ENCODE measurements around the gene FAM210B.
A peak's percentile ranks its signal among the peaks of the same experiment; 100 is the strongest.
"Not testable (repeated sequence)": the region's sequence is repeated elsewhere in the genome, so short reads cannot be mapped to it uniquely, and the experiment has no call there.

The FAM210B gene

DNA sequence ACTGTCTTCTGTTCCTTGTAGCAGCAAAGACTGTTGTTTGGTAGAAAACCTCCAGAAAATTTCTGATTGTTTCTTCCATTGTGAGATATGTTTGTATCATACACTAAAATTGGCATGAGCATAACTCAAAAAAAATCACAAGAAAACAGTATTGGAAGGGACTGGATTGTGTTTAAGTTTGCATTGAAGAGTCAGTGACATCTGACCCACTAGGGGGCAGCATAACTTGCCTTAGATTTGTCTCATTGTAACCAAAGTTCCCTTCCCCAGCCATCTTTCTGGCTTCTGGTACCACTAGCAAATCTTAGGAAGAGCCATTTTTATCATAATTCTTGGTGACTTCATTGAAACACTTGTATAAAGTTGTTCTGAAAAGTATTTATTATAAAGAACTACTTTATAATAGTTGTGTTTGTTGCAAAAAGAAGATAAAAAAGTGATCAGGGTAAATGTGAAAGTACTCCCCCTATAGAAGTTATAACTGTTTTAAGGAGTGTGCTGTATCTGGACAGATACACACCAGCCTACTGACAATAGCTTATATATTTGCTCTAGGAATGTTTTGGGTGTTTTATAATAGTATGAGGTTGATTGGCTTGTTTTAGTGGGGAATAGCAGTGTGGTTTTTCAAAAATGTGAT, 41.3 kb downstream of the FAM210B start:
- peaks cover 52 to 78% (median 67%) of the 10 kb centered on the region in 5 donors for H3K36me3 ChIP-seq (ENCODE audit: control insufficient read depth in 5 of 5, insufficient read depth in 5 of 5, low read length in 5 of 5)

DNA sequence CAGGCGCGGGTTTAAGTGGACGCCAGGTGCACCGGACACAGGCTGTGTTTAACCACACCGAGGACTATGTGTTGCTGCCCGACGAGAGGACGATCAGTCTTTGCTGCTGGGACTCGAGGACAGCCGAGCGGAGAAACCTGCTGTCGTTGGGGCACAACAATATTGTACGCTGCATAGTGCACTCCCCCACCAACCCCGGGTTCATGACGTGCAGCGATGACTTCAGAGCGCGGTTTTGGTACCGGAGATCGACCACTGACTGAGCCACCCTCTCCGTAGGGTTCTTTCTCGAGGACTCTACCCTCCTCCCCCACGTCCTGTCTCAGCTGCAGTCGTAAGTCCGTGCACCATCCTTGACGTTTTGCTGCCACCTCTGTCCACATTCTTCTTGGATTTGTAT, 44.7 kb downstream of the FAM210B start:
- no peak overlapping the region for H3K4me3 ChIP-seq (ENCODE audit: low read depth in 1 of 5, low read length in 5 of 5)
- H3K9ac ChIP-seq (ENCODE audit: low read length in 5 of 5) = no peak overlapping the region
- H3K4me1 ChIP-seq (ENCODE audit: control insufficient read depth in 5 of 5, insufficient read depth in 5 of 5, low read length in 5 of 5) = peaks cover 0 to 7% (median 2%) of the 10 kb centered on the region in 5 donors
- H3K36me3 ChIP-seq (ENCODE audit: control insufficient read depth in 5 of 5, insufficient read depth in 5 of 5, low read length in 5 of 5) = peaks cover 44 to 72% (median 52%) of the 10 kb centered on the region in 5 donors
- H3K9me3 ChIP-seq (ENCODE audit: control insufficient read depth in 5 of 5, low read length in 5 of 5) = no peaks in the 10 kb centered on the region
- H3K27ac ChIP-seq (ENCODE audit: low read depth, low read length) = no peak overlapping the region
- no peaks in the 10 kb centered on the region for H3K27me3 ChIP-seq (ENCODE audit: control insufficient read depth in 5 of 5, insufficient read depth in 4 of 5, low read length in 5 of 5)

More for the DNA sequence above, 41.3 kb downstream of the FAM210B start:
- Histone ChIP-seq H3K9ac (ENCODE audit: low read length in 5 of 5) (no peak overlapping the region), H3K27me3 (ENCODE audit: control insufficient read depth in 5 of 5, insufficient read depth in 4 of 5, low read length in 5 of 5) (no peaks in the 10 kb centered on the region), H3K9me3 (ENCODE audit: control insufficient read depth in 5 of 5, low read length in 5 of 5) (no peaks in the 10 kb centered on the region), H3K4me1 (ENCODE audit: control insufficient read depth in 5 of 5, insufficient read depth in 5 of 5, low read length in 5 of 5) (peaks cover 0 to 4% (median 0%) of the 10 kb centered on the region in 5 donors), H3K4me3 (ENCODE audit: low read depth in 1 of 5, low read length in 5 of 5) (no peak overlapping the region), H3K27ac (ENCODE audit: low read depth, low read length) (no peak overlapping the region)

DNA sequence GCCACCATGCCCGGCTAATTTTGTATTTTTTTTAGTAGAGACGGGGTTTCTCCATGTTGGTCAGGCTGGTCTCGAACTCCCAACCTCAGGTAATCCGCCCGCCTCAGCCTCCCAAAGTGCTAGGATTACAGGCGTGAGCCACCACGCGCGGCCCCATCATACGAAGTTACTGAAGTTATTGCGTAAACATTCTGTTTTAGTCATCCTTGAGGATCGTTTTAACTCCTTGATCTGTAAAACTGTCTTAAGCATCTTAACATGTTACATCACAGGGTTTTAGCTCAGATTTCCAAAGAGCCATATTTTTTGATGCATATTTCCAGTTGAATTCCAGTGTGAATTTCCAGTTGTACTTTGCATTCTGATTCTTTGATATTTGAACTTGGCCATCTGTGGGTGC, 46.6 kb downstream of the FAM210B start:
- peaks cover 29 to 57% (median 41%) of the 10 kb centered on the region in 5 donors for H3K36me3 ChIP-seq (ENCODE audit: control insufficient read depth in 5 of 5, insufficient read depth in 5 of 5, low read length in 5 of 5)
- H3K27me3 ChIP-seq (ENCODE audit: control insufficient read depth in 5 of 5, insufficient read depth in 4 of 5, low read length in 5 of 5); H3K9me3 ChIP-seq (ENCODE audit: control insufficient read depth in 5 of 5, low read length in 5 of 5); H3K27ac ChIP-seq (ENCODE audit: low read depth, low read length); H3K9ac ChIP-seq (ENCODE audit: low read length in 5 of 5); H3K4me3 ChIP-seq (ENCODE audit: low read depth in 1 of 5, low read length in 5 of 5): not testable (repeated sequence)
- H3K4me1 ChIP-seq (ENCODE audit: control insufficient read depth in 5 of 5, insufficient read depth in 5 of 5, low read length in 5 of 5) = peaks cover 0 to 12% (median 5%) of the 10 kb centered on the region in 5 donors

DNA sequence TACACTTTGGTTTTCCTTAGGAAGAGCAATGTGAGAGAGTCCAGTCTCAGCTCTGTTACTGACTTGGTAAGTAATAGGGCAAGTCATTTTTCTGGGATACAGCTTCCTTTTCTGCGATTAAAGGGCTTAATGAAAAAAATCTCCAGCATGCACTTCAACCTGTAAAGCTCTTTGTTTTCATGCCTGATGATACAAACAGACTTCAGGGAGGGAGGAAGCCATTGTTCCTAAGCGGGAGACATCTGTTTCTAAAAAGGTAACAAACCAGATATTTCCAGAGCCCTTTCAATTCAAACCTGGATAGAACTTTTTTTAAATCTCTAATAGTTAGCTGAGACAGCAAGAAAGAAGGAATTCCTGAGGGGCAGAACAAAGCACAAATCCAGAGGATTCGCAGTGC, 48.1 kb downstream of the FAM210B start:
- Histone ChIP-seq H3K9me3 (ENCODE audit: control insufficient read depth in 5 of 5, low read length in 5 of 5) (no peaks in the 10 kb centered on the region), H3K27me3 (ENCODE audit: control insufficient read depth in 5 of 5, insufficient read depth in 4 of 5, low read length in 5 of 5) (no peaks in the 10 kb centered on the region), H3K4me1 (ENCODE audit: control insufficient read depth in 5 of 5, insufficient read depth in 5 of 5, low read length in 5 of 5) (peaks cover 5 to 23% (median 11%) of the 10 kb centered on the region in 5 donors), H3K9ac (ENCODE audit: low read length in 5 of 5) (no peak overlapping the region), H3K27ac (ENCODE audit: low read depth, low read length) (no peak overlapping the region), H3K36me3 (ENCODE audit: control insufficient read depth in 5 of 5, insufficient read depth in 5 of 5, low read length in 5 of 5) (peaks cover 23 to 49% (median 34%) of the 10 kb centered on the region in 5 donors), H3K4me3 (ENCODE audit: low read depth in 1 of 5, low read length in 5 of 5) (no peak overlapping the region)

DNA sequence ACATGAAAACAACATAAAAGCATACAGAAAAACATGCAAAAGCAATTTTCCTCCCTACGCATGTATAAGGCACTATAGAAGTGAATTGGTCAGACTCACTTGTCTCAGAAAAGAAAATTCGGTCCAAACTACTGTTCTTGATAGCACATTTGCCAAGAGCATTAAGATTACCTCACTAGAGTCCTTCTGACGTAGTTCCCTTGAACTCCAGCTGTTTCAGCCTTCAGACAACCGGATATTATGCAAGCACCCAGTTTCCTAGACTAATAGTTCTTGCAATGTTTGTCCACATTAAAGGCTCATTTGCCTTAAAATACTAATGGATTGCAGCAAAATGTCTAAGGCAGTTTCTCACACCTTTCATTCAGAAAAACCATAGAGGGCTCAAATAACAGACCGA, 50.7 kb downstream of the FAM210B start:
- Histone ChIP-seq H3K36me3 (ENCODE audit: control insufficient read depth in 5 of 5, insufficient read depth in 5 of 5, low read length in 5 of 5) (peaks cover 15 to 31% (median 18%) of the 10 kb centered on the region in 5 donors), H3K4me3 (ENCODE audit: low read depth in 1 of 5, low read length in 5 of 5) (no peak overlapping the region), H3K9ac (ENCODE audit: low read length in 5 of 5) (no peak overlapping the region), H3K27me3 (ENCODE audit: control insufficient read depth in 5 of 5, insufficient read depth in 4 of 5, low read length in 5 of 5) (no peaks in the 10 kb centered on the region), H3K4me1 (ENCODE audit: control insufficient read depth in 5 of 5, insufficient read depth in 5 of 5, low read length in 5 of 5) (peaks cover 10 to 32% (median 21%) of the 10 kb centered on the region in 5 donors), H3K27ac (ENCODE audit: low read depth, low read length) (no peak overlapping the region), H3K9me3 (ENCODE audit: control insufficient read depth in 5 of 5, low read length in 5 of 5) (no peaks in the 10 kb centered on the region)

DNA sequence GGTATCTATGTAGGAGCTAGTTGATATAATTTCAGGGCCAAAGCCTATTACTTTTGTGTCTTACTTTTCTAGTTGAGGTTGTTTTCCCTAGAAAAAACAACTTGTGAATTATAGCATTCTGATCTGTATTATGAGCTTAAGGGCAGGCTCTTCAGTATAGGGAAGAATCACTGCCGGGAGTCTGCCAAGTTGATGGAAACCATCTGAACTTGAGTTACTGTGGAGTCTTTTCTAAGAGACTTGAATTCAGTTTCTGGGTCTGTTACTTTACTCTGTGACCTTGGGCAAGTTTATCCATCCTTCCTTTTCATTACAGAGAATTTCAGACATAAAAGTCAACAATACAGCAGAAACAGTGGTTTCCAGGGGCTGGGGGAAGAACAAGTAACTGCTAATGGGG, 51.2 kb downstream of the FAM210B start:
- Histone ChIP-seq H3K9ac (ENCODE audit: low read length in 5 of 5) (no peak overlapping the region), H3K27me3 (ENCODE audit: control insufficient read depth in 5 of 5, insufficient read depth in 4 of 5, low read length in 5 of 5) (no peaks in the 10 kb centered on the region), H3K36me3 (ENCODE audit: control insufficient read depth in 5 of 5, insufficient read depth in 5 of 5, low read length in 5 of 5) (peaks cover 15 to 28% (median 18%) of the 10 kb centered on the region in 5 donors), H3K4me3 (ENCODE audit: low read depth in 1 of 5, low read length in 5 of 5) (no peak overlapping the region), H3K9me3 (ENCODE audit: control insufficient read depth in 5 of 5, low read length in 5 of 5) (no peaks in the 10 kb centered on the region), H3K4me1 (ENCODE audit: control insufficient read depth in 5 of 5, insufficient read depth in 5 of 5, low read length in 5 of 5) (peaks cover 10 to 32% (median 21%) of the 10 kb centered on the region in 5 donors), H3K27ac (ENCODE audit: low read depth, low read length) (no peak overlapping the region)

DNA sequence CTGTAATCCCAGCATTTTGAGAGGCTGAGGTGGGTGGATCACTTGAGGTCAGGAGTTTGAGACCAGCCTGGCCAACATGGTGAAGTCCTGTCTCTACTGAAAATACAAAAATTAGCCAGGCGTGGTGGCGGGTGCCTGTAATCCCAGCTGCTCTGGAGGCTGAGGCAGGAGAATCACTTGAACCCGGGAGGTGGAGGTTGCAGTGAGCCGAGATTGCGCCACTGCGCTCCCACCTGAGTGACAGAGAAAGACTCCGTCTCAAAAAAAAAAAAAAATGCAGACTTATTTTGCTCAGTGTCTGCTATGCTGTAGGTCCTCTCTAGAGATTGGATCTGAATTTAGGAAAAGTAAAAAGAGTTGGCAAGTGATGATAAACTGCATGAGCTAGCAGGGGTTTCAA, 52.5 kb downstream of the FAM210B start:
- Histone ChIP-seq H3K4me1 (ENCODE audit: control insufficient read depth in 5 of 5, insufficient read depth in 5 of 5, low read length in 5 of 5) (peaks cover 10 to 32% (median 21%) of the 10 kb centered on the region in 5 donors), H3K9ac (ENCODE audit: low read length in 5 of 5) (peak overlapping the region in 1 of 5 donors; percentile 59), H3K36me3 (ENCODE audit: control insufficient read depth in 5 of 5, insufficient read depth in 5 of 5, low read length in 5 of 5) (peaks cover 7 to 18% (median 13%) of the 10 kb centered on the region in 5 donors), H3K4me3 (ENCODE audit: low read depth in 1 of 5, low read length in 5 of 5) (peak overlapping the region in 2 of 5 donors; percentile 59 to 64), H3K27ac (ENCODE audit: low read depth, low read length) (peak overlapping the region; percentile 73)
- H3K27me3 ChIP-seq (ENCODE audit: control insufficient read depth in 5 of 5, insufficient read depth in 4 of 5, low read length in 5 of 5); H3K9me3 ChIP-seq (ENCODE audit: control insufficient read depth in 5 of 5, low read length in 5 of 5): not testable (repeated sequence)

DNA sequence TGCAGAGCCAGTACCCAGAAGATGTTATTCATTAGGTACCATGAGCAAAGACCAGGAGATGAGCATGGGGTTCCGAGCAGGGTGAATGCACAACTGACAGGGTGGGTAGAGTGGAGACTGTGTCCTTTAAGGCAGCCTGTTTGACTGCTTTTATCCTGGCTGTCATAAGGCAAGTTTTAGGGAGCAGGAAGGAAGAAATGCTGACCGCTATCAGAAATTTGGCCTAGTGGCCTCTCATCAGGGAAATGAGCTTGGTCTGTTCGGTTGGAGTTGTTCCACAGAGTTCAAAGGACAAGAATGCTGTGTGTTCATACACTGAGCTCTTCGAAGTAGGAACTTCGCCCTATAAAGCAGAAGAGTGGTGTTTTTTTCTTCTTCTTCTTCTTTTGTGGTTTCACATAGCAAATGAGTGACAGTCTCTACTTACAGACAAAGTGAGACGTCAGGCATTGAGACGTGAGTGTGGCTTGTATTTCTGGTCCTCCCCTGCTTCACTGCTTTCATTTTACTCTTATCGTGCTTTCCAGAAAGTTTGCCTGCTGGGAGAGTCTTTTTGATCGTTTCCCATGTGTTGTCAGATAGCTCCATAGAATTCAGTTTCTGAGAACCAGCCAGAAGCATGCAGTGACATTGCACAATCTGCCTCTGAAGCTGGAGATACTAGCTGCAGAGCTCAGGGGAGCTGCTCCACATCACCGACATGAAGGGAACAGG, 53.1 kb downstream of the FAM210B start, which contains the start of gene CASS4:
TSS of gene CASS4 (plus strand) at position 502 of the 714 bp plus-strand sequence. CDS start at position 701, 199 bp downstream.
- peak within 1 kb of the TSS; percentile 73 for H3K27ac ChIP-seq (ENCODE audit: low read depth, low read length)
- peak within 1 kb of the TSS; percentile 27 to 64 (median 59) for H3K4me3 ChIP-seq (ENCODE audit: low read depth in 1 of 5, low read length in 5 of 5)
- H3K4me1 ChIP-seq (ENCODE audit: control insufficient read depth in 5 of 5, insufficient read depth in 5 of 5, low read length in 5 of 5) = peaks cover 10 to 32% (median 21%) of the 10 kb centered on the region in 5 donors
- no peaks in the 10 kb centered on the region for H3K9me3 ChIP-seq (ENCODE audit: control insufficient read depth in 5 of 5, low read length in 5 of 5)
- no peaks in the 10 kb centered on the region for H3K27me3 ChIP-seq (ENCODE audit: control insufficient read depth in 5 of 5, insufficient read depth in 4 of 5, low read length in 5 of 5)
- H3K36me3 ChIP-seq (ENCODE audit: control insufficient read depth in 5 of 5, insufficient read depth in 5 of 5, low read length in 5 of 5) = peaks cover 5 to 12% (median 10%) of the 10 kb centered on the region in 5 donors
- H3K9ac ChIP-seq (ENCODE audit: low read length in 5 of 5) = peak within 1 kb of the TSS in 4 of 5 donors; percentile 8 to 60 (median 58)

DNA sequence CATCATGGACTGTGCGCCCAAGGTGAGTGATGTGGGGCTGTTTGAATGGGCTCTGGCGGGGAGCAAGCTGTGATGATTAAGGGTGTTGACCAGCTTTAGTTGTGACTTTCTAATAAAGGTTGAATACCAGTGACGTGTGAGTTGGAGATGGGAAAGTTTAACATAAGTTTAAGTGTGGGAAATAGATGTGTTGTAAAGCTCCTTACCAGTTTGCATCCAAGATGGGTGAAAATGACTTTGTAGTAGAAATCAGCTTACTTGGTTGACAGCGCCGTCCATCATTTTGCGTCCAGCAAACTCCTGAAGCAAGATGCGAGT, 53.7 kb downstream of the FAM210B start:
- H3K27me3 ChIP-seq (ENCODE audit: control insufficient read depth in 5 of 5, insufficient read depth in 4 of 5, low read length in 5 of 5) = no peaks in the 10 kb centered on the region
- peaks cover 10 to 32% (median 22%) of the 10 kb centered on the region in 5 donors for H3K4me1 ChIP-seq (ENCODE audit: control insufficient read depth in 5 of 5, insufficient read depth in 5 of 5, low read length in 5 of 5)
- H3K9me3 ChIP-seq (ENCODE audit: control insufficient read depth in 5 of 5, low read length in 5 of 5) = no peaks in the 10 kb centered on the region
- peak overlapping the region; percentile 27 to 64 (median 59) for H3K4me3 ChIP-seq (ENCODE audit: low read depth in 1 of 5, low read length in 5 of 5)
- H3K27ac ChIP-seq (ENCODE audit: low read depth, low read length) = peak overlapping the region; percentile 73
- H3K9ac ChIP-seq (ENCODE audit: low read length in 5 of 5) = peak overlapping the region in 3 of 5 donors; percentile 8 to 59 (median 56)
- peaks cover 3 to 6% (median 5%) of the 10 kb centered on the region in 5 donors for H3K36me3 ChIP-seq (ENCODE audit: control insufficient read depth in 5 of 5, insufficient read depth in 5 of 5, low read length in 5 of 5)

DNA sequence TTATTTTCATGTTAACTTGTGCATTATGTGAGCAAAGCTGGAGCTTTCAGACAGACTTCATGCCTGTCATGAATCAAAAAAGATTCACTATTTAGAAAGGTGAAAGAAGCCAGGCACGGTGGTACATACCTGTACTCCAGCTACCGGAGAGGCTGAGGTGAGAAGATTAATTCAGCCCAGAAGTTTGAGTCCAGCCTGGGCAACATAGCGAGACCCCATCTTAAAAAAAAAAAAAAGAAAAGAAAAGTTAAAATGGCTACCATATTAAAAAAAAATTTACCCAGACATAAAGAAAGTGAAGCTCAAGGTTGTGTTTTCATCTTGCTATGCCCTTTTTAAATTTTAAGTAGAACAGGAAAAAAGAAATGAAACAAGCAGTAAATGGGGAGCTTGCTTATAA, 54.2 kb downstream of the FAM210B start:
- Histone ChIP-seq H3K27me3 (ENCODE audit: control insufficient read depth in 5 of 5, insufficient read depth in 4 of 5, low read length in 5 of 5) (no peaks in the 10 kb centered on the region), H3K36me3 (ENCODE audit: control insufficient read depth in 5 of 5, insufficient read depth in 5 of 5, low read length in 5 of 5) (peaks cover 0 to 1% (median under 1%) of the 10 kb centered on the region in 5 donors), H3K27ac (ENCODE audit: low read depth, low read length) (peak overlapping the region; percentile 73), H3K9ac (ENCODE audit: low read length in 5 of 5) (no peak overlapping the region), H3K9me3 (ENCODE audit: control insufficient read depth in 5 of 5, low read length in 5 of 5) (no peaks in the 10 kb centered on the region), H3K4me3 (ENCODE audit: low read depth in 1 of 5, low read length in 5 of 5) (peak overlapping the region in 3 of 5 donors; percentile 27 to 62 (median 59)), H3K4me1 (ENCODE audit: control insufficient read depth in 5 of 5, insufficient read depth in 5 of 5, low read length in 5 of 5) (peaks cover 10 to 32% (median 25%) of the 10 kb centered on the region in 5 donors)

Data from subcutaneous abdominal adipose tissue (tissue), 5 donors.